UCSD-AML1 (cell line): Measurements from ENCODE around the gene PPP1R14C.

Experiments
- DNase-seq: peaks from one replicate; lab custom pipeline; 2025; ENCODE audit not compliant: unreplicated experiment; lab: John Stamatoyannopoulos, UW

PPP1R14C gene

DNA sequence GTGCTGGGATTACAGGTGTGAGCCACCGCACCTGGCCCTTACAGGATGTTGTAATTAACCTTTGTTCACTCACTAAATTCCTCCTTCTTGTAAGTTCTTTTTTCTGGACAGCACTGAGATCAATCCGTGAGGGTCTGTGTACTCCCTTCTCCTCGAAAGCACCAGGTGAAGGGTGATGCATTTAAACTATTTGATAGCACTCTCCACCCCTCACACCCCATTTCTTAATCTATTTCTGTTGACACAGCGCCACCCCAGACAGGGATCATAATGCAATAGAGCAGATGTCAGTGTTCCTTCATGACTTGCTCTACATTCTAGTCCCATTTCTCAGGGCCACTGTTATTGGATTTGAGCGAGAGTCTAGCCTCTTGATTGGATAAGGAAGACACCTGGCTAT is 46.3 kb downstream of the PPP1R14C start:
- DNase-seq, result no peak

- DNase-seq, result no peak
Observed at GRCh38 chr6:150191809-150192208, 49.0 kb downstream of the PPP1R14C start.

GRCh38 chr6:150194195-150194594 is 51.4 kb downstream of the PPP1R14C start:
- no peak for DNase-seq

DNA sequence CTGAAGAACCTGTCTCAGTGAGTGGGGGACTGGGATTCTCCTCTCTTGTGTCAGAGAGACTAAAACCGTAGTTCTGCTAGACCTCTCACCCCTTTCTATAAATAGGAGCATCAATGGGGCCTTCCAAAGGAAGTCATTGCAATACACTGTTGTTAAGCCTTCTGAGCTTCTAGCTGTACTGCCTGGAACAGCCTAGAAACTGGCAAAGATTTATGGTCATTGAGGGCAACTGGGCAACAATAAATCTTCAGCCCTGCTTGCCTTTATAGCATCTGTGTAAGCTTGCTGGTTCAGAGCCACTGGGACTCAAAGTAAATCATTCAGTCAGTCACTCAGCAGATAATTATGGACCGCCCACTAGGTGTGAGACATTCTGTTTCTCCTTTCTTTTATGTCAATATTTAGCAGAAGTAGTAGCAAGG is 53.2 kb downstream of the PPP1R14C start:
- no peak for DNase-seq

- DNase-seq, result no peak
Observed at GRCh38 chr6:150196942-150197745, 54.3 kb downstream of the PPP1R14C start.

- no peak for DNase-seq
Observed at GRCh38 chr6:150198532-150198931, 55.7 kb downstream of the PPP1R14C start.

DNA sequence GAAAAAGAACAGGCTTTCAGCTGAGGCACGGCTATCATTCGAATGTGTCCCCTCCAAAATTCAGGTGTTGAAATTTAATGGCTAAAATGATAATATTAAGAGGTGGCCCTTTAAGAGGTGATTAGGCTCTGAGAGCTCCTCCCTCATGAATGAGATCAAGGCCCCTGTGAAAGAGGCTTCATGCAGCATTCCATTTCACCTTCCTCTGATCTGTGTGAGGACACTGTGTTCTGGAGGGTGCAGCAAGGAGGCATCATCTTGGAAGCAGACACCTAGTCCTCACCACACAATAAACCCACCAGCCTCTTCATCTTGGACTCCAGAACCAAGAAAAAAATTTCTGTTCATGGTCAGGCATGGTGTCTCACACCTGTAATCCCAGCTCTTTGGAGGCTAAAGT is 56.4 kb downstream of the PPP1R14C start:
- no peak for DNase-seq

GRCh38 chr6:150200428-150201100 is 57.7 kb downstream of the PPP1R14C start:
- DNase-seq, result no peak

- DNase-seq, result no peak
Observed at GRCh38 chr6:150201285-150201684, 58.4 kb downstream of the PPP1R14C start.

GRCh38 chr6:150201772-150202329 is 59.0 kb downstream of the PPP1R14C start:
- no peak for DNase-seq

- DNase-seq, result no peak
Observed at GRCh38 chr6:150202404-150202803, 59.6 kb downstream of the PPP1R14C start.

DNA sequence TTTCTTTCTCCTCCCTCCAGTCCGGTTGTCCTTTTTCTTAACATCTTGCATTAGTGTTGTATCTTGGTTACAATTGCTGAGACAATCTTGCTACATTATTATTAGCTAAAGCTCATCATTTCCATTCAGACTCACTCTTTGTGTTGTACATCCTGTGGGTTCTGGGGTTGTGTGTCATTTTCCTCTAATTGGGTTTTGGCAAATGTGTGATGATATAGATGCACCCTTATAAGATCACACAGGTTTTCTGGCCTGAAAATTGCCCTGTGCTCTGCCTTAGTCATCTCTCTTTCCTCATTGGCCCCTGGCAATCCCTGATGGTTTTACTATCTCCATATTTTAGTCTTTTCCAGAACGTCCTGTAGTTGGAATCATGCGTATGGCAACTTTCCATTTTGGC is 60.1 kb downstream of the PPP1R14C start:
- DNase-seq, result no peak

GRCh38 chr6:150203378-150203777 is 60.5 kb downstream of the PPP1R14C start:
- no peak for DNase-seq

- DNase-seq, result no peak
Observed at GRCh38 chr6:150203871-150204545, 61.2 kb downstream of the PPP1R14C start.

DNA sequence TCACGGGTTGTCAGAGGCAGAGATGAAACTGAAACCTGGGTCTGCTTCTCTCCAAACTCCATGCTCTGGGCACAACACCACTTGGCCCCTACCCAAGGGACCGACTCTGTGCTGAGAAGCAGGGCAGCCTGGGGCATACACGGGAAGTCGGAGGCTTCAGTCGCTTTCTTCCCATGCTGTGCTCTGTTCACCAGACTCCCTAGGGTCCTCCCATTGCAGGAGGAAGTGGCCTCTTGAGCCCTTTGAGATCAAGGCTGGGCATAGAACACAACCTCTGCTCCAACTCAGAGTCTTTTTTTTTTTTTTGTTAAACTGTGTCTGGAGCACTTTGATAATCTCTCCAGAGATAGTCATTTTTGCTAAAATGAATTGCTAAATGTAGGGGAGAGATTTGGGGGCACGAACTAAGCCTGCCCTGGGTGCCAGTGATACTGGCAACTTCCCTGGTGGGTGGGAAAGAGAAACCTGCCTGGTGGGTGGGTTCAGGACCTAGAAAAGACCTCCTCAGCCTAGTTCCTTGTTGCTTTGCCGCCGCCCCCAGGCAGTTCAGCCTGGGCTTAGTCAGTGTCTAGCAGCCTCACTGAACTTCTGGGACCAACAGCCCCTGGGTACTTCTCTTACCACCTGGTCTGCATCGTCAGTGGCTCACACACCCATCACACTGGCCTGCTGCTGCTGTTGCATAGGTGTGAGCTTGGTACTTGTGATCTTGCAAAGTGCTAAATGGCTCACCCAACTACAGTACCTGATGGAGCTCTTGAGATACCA is 62.0 kb downstream of the PPP1R14C start:
- DNase-seq, result no peak

- DNase-seq, result no peak
Observed at GRCh38 chr6:150207931-150208570, 65.2 kb downstream of the PPP1R14C start.

DNA sequence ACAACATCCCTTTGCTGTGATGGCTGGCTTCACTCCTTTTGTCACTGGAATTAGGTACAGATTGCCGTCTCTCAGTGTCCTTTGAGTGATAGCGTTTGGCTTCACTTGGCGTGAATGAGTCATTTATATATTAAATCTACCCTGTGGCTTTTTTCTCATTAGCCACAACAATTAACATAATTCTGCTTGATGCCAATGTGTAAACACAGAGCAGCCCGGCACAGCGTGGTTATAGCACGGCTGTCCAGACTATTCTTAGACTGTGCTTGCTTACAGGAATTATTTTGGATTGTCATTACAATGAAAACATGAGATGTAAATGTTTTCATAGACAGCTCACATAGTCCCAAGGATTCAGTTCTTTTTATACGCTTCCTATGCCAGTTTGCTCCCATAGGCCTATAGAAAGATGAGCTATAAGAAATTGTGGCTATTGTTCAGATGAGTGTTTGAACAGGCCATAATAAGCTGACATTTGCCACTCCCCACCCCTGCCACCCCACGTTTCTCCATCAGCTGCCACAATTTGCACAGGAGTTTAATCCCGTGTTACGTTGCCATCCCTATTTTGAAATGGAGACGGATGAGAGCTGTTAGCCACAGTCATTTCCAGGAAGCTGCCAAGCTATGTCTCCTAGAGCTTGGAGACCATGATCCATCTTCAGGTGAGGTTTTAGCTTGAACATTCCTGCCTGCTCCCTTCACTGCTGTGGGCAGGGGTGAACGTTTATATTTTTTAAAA is 65.9 kb downstream of the PPP1R14C start:
- no peak for DNase-seq

DNA sequence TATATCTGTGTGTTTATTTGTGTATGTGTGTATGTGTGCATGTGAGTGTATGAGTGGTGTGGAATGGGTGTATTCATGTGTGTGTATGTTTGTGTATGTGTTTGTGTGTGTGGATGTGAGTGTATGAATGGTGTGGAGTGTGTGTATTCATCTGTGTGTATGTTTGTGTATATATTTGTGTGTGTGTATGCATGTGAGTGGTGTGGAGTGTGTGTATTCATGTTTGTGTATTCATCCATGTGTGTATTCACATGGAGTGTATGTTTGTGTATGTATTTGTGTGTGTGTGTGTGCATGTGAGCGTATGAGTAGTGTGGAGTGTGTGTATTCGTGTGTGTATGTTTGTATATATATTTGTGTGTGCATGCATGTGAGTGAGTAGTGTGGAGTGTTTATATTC is 66.6 kb downstream of the PPP1R14C start:
- no peak for DNase-seq

DNA sequence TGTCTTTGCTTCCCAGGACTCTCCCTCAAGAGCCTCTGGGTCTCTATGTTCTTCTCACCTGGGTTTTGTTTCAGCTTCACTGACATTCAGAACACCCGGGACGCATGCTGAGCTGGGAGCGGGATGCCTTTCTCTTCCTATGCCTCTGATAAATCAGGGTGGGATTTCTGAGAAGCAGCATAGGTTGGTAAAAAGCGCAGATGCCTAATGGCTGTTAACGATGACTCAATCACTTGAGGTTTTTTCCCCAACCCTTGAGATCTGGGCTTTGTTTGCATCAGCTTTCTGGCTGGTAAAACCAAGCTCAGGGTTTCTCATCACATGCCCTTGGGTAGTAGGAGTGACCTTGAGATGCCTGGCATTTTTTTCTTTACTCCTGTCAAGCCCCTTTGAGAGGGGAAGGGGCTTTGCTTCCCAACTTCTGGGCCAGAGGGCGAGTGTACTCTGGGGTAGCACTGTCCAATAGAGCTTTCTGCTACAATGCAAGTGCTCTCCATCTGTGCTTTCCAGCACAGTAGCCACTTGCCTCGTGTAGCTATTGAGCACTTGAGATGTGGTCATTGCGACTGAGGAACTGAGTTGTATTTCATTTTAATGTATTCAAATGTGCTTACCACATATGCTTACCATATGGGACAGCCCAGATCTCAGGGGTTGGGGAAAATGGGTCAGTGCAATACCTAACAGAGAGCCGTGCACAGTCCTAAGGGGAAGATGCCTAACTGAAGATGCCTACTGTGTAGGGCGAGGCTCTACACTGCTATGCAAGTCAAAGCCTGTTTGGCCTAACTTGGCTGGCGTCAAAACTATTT is 69.1 kb downstream of the PPP1R14C start:
- DNase-seq, result no peak
